ENCODE results near the gene KCP. TPM values are rescaled to one million over a fixed set of nuclear protein-coding genes. Genes with fewer than 3 reads are reported as not detected.

The KCP gene
- total RNA-seq: not detected in 2 replicates

DNA sequence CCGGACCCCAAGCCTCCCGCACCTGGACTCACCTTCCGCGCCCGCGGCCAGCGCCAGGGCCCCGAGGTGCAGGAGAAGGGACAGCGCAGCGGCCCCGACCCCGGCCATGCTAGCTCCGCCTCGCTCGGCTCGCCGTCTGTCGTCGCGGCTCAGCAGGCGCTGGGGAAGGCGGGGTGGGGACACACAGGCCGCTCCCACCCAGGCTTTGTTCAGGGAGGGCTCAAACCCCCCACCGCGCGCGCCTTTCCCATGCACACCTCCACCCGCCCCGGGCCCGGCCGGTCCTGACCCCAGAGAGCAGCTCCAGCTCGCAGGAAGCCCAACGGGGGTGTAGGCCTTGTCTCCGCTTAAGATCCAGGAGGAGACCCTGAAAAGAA, at the start of gene KCP:
KCP (minus strand) TSS at position 141 of the 377 bp plus-strand sequence; CDS start at position 108, 33 bp downstream.

DNA sequence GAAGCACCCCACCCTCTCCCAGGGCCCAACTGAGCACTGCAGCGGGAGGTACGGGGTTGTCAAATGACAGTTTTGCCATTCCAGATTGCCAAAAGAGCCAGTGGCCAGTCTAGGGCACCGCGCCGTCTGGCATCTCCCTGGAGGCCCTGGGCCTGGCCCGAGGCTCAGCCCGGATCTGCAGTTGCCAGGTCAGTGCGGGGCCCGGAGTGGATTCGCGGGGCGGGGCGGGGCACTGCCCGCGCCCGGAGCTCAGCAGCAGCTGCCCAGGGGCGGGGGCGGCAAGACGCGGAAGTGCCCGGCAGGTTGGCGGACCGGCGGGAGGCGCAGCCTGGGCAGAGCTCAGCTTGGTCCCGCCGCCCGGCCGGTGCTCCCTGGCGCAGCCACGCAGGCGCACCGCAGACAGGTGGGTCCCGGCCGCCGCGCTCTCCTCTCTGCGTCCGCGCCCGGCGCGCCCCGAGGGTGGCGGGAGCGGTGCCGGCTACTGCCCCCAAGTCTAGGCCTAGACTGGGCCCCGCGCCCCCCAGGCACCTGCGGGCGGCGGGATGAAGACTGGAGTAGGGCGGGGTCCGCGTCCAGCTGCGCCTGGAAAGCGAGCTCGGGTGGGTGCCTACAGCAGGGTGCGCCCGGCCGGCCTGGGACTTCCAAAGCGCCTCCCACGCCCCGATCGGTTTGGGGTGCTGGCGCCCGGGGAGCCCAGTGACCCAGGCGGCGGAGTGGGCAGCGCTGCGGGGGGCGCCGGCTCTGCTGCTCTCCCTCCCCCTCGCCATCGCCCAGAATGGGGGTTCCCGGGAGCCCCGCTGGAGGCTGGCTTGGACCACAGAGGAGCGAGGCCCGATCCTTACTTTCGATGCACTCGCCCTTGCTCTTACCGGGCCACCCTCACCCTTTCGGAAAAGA, 27.4 kb upstream of the KCP start, which contains the start of gene IRF5:
IRF5 (plus strand) TSS at position 281 of the 897 bp plus-strand sequence. CDS start 4,155 bp downstream, outside the sequence.

DNA sequence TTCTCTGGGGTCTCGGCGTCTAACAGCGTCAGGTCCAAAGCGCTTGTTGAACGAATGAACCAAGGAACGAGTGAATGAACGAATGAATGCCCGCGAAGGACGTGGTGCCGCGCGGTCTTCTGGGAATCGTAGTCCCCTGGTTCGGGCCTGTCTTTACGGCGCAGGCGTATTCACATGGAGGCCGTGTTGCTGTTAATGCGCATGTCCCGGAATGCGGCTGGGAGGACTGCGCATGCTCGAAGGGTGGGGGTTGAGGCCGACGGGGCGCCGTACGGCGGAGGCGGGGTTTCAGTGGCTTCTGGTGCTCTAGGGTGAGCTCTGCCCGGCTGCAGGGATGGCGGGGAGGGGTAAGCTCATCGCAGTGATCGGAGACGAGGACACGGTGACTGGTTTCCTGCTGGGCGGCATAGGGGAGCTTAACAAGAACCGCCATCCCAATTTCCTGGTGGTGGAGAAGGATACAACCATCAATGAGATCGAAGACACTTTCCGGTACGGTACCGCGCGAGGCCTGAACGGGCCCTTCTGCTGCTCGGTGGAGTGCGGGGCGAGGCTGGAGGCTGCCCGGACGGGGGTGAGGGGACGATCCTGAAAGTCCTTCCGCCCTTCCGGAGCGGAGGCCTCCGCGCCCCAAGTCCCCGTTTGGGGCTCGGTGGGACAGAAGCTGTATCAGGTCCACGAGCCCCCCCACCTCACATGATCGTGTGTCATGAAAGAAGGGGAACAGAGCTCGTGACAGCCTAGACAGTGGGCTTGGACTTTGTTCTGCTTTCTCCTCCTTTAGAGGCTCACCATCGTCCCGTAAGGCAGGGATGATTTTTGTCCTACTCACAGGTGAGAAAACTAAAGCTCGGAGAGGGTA, 47.7 kb downstream of the KCP start, which contains the start of gene ATP6V1F:
ATP6V1F (plus strand) TSS at position 286 of the 862 bp plus-strand sequence; CDS start at position 335, 49 bp downstream.

DNA sequence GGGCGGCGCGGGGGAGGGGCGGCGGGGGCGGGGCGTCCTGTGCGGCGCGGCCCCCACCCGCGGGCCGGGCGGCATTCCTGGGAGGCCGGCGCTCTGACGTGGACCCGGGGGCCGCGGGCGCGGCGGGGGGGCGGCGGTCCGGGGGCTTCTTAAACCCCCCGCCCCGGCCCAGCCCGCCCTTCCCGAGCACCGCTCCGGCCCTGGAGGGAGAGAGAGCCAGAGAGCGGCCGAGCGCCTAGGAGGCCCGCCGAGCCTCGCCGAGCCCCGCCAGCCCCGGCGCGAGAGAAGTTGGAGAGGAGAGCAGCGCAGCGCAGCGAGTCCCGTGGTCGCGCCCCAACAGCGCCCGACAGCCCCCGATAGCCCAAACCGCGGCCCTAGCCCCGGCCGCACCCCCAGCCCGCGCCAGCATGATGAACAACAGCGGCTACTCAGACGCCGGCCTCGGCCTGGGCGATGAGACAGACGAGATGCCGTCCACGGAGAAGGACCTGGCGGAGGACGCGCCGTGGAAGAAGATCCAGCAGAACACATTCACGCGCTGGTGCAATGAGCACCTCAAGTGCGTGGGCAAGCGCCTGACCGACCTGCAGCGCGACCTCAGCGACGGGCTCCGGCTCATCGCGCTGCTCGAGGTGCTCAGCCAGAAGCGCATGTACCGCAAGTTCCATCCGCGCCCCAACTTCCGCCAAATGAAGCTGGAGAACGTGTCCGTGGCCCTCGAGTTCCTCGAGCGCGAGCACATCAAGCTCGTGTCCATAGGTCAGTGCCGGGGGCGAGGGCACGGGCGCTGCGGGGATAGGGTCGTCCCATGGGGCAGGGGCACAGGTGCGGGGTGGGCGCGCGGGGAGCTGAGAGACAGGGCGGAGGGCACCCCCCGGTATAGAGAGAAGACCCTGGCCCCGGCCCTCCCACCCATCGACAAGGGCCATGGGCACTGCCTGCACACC, 80.0 kb downstream of the KCP start, which contains the start of gene FLNC:
FLNC (plus strand) TSS at position 176 of the 947 bp plus-strand sequence; CDS start at position 408, 232 bp downstream.

Other genes with a start within 250 kb of the KCP start
- 0.16 and 0.25 TPM in 2 replicates for gene GARIN1A, start 238.4 kb downstream of the KCP start, total RNA-seq
- 232 and 653 TPM in 2 replicates for gene CALU, start 171.3 kb downstream of the KCP start, total RNA-seq
- gene OPN1SW, start 134.9 kb downstream of the KCP start, total RNA-seq: 1.1 TPM in 1 of 2 replicates, not detected in the other
- gene CCDC136, start 118.7 kb downstream of the KCP start, total RNA-seq: 0.49 and 2.1 TPM in 2 replicates
- gene FLNC, start 80.3 kb downstream of the KCP start, total RNA-seq: 69.6 and 348 TPM in 2 replicates
- 70.9 and 75.5 TPM in 2 replicates for gene ATP6V1F, start 47.9 kb downstream of the KCP start, total RNA-seq
- gene IRF5, start 27.2 kb upstream of the KCP start, total RNA-seq: under 0.01 and 0.19 TPM in 2 replicates
- 38.7 and 65.3 TPM in 2 replicates for gene TNPO3, start 144.4 kb upstream of the KCP start, total RNA-seq
- under 0.01 TPM in 1 of 2 replicates, not detected in the other for gene TSPAN33, start 234.0 kb upstream of the KCP start, total RNA-seq

All from bladder microvascular endothelial cell (primary cell).